AG09309 (cell line): Measurements from ENCODE around the gene PPM1L.
"Not testable (repeated sequence)": the region's sequence is repeated elsewhere in the genome, so short reads cannot be mapped to it uniquely, and the experiment has no call there.

Source experiments
- DNase-seq: peaks from one replicate; pipeline ENCODE4 v3.0.0-alpha.2; 2010; ENCODE audit warnings: low read depth
- H3K4me3 ChIP-seq: 2 replicates; pipeline ENCODE4 v1.5.1; 2011; ENCODE audit warnings: mild to moderate bottlenecking, low read depth, low read length, moderate library complexity; ENCODE audit not compliant: control insufficient read depth
- TF ChIP-seq, protein P1 (sequence below): IDR thresholded peaks from 2 replicates; pipeline ENCODE4 v1.5.1; 2011; ENCODE audit warnings: mild to moderate bottlenecking, low read depth, low read length, inconsistent platforms; ENCODE audit not compliant: insufficient read depth, control insufficient read depth; ENCODE audit errors: missing control alignments

PPM1L gene

DNA sequence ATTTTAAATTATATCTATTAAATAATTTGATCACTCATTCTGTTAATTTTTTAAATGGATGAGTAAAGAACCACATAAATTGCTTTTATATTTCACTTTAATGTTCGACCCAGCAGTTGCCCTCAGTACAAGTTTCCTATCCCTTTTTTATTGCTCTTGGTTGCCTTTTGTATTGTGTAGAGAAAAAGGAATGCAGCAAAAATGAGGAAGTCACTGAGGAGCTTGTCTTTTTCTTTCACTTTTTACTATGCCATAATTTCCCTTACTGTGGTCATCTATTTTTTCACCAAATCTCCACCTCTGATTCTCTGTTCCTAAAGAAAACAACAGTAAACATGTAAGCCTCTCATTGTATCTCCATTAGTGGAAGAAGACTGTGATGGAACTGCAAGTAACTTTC, 226.5 kb downstream of the PPM1L start:
- TF ChIP-seq, protein P1, sequence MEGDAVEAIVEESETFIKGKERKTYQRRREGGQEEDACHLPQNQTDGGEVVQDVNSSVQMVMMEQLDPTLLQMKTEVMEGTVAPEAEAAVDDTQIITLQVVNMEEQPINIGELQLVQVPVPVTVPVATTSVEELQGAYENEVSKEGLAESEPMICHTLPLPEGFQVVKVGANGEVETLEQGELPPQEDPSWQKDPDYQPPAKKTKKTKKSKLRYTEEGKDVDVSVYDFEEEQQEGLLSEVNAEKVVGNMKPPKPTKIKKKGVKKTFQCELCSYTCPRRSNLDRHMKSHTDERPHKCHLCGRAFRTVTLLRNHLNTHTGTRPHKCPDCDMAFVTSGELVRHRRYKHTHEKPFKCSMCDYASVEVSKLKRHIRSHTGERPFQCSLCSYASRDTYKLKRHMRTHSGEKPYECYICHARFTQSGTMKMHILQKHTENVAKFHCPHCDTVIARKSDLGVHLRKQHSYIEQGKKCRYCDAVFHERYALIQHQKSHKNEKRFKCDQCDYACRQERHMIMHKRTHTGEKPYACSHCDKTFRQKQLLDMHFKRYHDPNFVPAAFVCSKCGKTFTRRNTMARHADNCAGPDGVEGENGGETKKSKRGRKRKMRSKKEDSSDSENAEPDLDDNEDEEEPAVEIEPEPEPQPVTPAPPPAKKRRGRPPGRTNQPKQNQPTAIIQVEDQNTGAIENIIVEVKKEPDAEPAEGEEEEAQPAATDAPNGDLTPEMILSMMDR: no peak
- no peak overlapping the region for H3K4me3 ChIP-seq
- DNase-seq: no peak

DNA sequence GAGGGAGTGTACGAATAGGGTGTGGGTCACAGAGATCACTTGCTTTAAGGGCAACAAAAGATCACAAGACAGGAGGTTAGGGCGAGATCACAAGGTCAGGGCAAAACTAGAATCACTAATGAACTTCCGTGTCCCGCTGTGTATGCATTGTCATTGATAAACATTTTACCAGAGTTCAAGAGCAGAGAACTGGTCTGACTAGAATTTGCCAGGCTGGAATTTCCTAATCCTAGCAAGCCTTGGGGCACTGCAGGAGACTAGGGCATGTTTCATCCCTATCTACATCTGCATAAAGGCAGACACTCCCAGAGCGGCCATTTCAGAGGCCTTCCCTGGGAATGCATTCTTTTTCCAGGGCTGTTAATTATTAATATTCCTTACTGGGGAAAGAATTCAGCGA, 227.9 kb downstream of the PPM1L start:
- not testable (repeated sequence) for DNase-seq, H3K4me3 ChIP-seq

DNA sequence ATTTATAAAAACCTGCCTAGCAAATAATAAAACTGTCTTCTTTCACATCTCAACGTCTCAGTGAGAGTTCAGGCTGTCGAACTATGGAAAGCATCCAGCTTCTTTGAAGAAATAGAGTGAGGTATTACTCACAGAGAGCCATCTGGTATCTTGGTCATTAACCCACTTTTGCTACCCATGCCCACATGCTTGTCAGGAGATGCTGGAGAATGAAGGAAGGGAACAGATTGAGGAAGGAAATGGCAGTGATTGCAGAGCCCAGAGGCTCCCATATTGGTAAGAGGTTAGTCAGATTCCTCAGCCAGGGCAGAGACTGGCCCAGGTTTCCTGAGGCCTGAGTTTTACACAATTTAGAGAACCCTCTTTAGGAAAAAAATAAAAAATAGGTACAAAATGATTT, 230.0 kb downstream of the PPM1L start:
- no peak overlapping the region for H3K4me3 ChIP-seq
- DNase-seq: no peak
- TF ChIP-seq, protein P1: no peak

DNA sequence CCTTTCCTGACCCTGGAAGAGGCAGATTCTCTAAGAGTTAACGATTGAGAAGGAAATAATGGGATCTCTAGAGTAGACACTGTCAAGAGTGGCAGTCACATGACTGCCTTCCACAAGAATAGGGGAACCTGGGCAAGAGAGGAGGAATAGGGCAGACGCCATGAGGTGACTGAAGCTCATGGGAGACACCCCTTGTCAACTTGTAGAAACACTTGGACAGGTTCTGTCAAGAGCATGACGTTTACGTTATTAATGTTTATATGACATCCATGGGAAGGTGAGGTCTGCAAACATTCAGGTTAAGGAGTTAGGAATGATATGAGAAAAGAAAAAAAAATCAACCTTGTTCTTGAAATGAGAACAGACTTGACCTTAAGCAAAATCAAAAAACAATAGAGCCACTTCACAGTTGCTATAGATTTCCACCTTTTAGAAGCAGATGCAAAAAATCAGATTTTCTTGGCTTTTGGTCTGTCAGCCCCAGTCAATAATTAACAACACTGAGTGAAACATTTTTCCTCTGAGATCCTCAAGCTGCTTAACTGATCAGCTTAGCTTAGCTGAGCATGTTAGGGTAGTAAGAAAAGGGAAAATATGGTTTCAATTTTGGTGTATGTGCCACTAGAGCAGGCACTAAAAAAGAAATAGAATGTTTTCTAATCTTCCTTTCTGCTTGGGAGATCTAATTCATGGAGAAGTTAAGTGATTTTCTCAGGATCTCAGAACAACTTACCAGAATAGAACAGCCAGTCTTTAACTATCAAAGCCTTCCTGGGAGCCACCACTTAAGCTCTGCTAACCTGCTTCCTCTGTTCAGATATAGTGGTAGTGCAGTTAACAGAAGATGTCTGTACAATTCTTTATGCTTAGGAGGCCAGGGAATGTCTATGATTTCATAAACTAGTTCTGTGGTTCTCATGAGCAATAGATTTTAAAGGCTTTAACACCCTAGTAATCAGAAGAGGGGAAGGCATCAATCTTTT, 232.2 kb downstream of the PPM1L start:
- TF ChIP-seq, protein P1: no peak

DNA sequence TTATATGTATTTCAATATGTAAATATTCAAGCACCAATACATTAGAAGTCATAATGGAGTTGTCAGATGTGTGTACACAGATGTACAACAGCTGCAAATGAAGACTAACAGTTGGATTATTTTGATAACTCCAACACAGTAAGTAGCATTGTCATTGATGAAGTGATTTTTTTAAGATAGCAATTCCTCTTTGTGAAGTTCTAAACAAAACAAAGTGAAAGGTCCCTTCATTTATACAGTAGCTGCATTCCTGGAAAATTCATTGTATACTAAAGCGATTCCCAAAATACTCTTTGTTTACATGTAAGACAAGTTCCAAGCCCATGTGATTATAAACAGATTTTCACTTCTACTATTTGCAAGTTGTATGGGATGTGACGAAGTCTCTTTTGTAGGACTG, 234.4 kb downstream of the PPM1L start:
- TF ChIP-seq, protein P1: no peak
- DNase-seq: no peak
- no peak overlapping the region for H3K4me3 ChIP-seq

More for the DNA sequence above, 232.2 kb downstream of the PPM1L start:
- no peak overlapping the region for H3K4me3 ChIP-seq
- no peak for DNase-seq

DNA sequence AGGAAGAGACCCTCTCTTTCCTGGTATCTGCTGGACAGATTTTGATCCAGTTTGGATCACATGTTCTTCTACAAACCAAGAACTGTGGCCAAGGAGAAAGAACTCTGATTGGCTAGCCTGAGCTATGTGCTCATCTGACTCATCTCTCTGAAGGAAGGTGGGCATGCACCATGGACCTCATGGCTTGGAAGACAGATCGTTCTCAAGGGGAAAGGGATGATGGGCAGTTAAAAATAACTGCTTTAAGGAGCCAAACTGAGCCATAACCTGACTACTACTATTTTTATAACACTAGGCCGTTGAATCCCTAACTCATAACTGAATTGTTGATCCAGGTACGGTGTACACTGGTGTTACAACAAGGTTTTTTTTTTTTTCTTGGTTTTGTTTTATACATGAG, 236.7 kb downstream of the PPM1L start:
- no peak overlapping the region for H3K4me3 ChIP-seq
- TF ChIP-seq, protein P1: no peak
- DNase-seq: no peak

DNA sequence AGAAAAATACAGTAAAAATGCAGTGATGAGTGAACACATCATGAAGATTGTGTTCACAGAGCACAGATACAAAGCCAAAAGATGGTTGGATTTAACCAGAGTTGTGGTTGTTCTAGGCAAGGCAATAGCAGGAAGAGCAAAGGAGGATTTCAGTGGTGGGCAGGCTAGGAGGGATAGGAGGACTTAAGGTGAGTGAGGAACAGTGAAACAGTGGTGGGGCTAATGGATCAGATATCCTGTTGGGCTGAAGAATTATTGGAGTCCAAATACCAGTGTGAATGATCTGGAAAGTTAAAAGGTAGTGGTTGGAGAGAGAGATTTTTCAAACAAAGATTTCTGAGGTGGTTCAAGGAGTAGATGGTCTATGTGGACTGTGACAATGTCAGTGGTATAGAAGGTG, 240.8 kb downstream of the PPM1L start:
- no peak for DNase-seq
- TF ChIP-seq, protein P1: no peak
- no peak overlapping the region for H3K4me3 ChIP-seq
